ENCODE measurements around the gene MRPL14.

Gene MRPL14

DNA sequence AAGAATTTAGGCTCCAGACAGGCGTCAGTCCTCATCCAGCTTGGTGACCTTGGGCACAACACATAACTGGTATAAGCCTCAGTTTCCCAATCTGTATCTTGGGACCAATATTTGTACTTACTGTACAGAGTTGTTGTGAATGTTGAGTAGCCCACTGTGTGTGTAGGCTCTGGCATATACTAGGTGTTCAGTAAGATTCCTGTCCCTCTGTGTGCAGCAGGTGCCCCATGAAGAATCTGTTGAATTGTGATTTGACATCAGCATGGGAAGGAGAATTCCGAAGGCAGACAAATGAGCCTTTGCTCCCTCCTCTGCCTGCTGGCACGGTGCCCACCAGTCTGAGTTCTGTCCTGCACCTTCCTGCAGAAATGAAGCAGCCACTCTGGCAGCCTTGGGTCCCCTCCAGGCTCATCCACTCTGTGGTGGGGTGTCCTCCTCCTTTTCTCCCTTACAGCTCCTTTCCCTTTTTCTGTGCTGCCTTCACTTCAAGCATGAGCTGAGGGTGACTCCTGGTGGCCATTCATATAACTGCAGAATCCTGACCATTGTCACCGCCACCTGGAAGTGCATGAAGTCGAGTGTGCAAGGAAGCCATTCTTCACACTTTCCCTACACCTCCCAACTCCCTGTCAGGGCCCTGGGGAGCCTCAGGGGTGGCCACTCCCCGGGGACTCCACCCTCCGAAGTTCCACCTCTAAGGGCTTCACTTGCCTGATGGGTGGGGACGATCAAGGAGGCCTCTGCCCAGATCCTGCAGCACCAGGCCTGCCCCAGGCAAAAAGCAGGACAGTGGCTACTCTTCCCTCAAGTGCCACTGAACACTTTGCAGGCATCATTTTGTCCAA, 48.2 kb downstream of the MRPL14 start:
- no peak for DNase-seq (ENCODE audit: low read depth)

DNA sequence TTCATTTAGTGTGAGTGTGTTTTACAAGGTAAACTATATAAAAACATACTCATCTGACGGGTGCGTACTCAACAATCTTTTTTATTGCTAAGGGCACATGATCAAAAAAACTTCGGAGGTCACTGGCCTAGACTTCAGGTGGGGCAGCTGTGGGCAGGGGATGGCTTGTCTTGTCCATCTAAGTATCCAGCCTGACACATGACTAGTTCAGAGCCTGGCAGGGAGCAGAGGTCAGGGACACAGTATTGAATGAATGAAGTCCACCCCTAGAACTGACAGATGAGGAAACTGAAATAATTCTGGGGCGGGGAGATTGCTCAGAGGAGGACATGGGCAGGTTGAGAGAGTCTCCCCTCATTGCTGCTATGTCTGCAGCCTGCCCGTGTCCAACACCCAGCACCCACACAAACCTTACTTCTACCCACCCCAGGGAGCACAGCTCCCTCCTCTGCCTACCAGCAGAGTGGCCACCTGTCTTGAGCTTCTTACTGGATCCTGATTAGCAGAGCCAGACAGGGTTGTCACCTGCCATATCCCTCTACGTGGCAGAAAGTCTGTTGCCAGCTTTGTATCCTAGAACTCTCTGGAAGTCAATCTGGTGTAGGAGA, 48.9 kb downstream of the MRPL14 start:
- no peak for DNase-seq (ENCODE audit: low read depth)

DNA sequence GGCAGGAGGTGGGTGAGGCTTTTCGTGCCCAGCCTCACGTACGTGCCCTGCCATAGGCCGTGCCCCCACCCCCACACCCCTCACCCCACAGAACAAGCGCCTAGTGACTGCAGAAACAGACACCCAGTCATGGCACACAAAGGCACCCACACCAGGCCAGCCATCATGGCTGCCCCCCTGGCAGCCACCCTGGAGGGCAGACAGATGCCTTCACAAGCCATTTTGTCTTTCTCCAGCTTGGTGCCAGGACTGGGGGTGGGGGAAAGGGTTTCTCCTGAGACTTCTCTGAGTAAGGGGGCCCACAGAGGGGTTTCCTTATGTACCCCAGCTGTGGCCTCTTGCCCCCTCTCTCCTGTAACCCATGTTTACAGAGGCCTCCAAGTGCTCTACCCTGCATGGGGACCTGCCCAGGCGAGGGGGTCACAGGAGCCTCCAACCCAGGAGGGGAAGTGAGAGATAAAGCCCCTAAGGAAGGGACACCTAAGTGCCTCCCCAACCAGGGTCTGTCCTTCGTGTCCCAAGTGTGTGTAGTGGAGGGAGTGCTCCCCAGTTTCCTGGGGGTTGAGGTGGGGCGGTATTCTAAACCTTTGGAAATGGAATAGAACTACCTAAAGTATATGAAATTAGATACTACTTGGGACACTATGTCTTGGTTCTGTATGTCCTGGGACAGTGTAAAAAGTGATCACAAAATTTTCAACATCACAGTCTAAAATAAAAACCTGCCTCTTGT, 49.9 kb downstream of the MRPL14 start:
- DNase-seq (ENCODE audit: low read depth): no peak

DNA sequence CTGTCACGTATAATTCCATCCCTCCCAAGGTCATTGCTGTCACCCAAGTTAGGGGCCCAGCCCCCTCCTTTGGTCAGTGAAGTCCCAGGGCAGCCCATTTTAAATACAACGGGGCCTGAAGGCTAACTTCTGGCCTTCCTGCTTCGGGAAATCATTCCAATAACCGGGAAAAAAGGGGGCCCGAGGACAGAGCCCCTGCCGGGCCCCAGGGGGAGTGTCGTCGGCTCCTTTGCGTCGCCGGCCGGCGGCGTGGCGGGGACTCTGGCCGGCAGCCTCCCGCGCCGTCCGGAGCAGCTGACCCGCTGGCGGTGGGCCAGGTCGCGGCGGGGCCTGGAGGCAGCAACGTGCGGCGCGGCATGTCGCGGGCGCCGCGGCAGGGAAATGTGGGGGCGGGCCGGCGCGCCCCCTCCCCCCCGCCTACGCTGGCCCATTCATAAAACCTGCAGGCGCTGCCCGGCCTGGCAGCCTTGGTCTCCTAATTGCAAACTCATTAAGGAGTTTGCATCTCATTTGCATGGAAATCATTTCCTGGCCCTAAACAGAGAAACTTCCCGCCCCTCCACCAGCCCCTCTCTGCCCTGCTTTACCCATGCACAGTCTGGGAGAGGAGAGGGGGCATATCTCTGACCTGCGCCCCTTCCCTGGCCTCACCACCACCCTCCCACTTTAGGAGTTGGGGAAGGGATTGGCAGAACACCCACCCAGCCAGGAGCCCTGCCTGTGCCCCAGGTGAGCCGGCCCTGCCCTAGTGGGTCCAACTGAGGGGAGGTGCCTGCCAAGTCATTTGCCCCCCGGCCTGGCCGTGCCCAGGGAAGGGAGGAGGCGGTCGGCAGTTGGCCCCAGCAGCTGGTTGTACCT, 50.7 kb downstream of the MRPL14 start:
- DNase-seq (ENCODE audit: low read depth): no peak

DNA sequence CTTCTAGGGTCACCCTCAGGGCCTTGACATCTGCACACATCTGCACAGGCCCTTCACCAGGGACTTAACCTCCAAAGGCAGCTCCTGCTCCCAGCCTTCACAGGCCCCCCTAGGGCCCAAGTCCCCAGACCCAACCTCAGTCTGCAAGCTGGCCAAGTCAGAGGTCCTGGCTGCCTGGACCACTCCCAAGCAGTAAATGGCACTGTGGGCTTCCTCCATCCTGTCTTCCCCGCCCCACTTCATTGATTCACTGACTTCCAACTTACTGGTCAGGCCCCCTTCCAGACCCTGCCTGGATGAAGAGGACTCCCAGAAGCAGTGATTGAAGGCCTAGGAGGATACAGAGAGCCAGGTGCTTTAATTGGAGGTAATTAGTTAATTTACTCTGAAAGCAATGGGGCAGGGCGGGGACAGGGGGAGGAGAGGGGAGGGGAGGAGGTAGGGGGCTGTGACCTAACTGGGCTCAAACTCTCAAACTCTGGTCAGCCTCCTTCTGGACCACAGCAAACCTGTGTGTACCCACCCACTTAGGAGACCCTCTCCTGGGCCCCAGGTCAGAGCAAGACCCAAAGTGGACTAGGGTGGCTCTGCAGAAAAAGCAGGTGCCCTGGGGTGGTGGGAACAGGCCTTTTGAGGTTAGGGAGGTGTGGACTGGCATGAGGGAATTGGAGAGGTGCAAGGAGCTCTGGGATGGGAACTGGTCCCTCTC, 51.5 kb downstream of the MRPL14 start:
- DNase-seq (ENCODE audit: low read depth): no peak

DNA sequence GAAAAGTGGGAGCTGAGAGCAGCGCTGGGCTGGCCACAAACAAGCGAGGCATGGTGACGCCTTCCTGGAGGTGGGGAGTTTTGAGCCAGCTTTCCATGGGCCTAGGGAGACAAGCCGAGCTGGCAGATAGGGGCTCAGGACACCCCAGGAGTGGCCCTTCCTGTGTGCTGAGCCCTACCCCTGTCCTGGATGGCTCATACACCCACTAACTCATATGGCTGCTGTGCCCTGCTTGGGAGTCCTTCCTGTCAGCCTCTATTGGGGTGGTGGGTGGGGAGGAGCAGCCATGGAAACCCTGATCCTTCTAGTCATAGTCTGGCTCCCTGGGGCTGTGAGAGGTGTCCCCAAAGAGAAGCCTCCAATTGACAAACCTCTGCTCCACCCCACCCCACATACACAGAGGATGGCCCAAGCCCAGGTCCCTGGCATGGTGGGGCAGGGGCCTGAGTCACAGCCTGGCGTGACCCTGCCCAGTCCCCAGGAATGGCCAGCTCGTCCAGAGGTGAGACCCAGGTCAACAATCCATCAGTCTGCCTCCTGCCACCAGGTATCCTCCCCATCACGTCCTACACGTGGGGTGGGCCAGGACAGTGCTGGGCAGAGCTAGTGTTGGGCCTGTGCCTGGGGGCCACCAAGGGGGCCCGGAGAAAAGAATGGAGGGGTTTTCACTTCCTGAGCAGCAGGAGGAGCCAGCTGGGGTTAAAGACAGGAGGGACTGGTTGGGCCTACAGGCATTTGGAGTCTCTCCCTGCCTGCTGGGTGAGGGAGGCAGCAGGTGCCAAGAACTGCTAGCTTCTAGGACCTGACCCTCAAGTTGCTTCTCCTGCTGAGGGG, 52.2 kb downstream of the MRPL14 start:
- DNase-seq (ENCODE audit: low read depth): no peak

DNA sequence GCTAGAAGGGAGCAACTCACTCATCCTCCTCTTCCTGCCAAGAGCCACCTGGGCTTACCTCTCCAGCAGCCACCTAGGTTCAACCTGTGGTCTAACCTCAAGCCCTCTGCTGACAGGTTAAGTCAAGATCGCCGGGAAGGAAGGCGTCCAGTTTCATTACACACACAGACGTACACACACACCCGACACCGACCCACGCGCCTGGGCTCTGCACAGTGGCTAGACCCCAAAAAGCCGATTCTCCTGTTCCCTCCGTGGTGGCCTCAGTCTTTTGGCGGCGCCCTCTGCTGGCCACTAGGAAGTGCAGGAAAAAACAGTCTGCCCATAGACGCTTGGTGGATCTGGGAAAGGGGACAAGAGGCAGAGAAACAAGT, 52.8 kb downstream of the MRPL14 start:
- DNase-seq (ENCODE audit: low read depth): peak; percentile 64

DNA sequence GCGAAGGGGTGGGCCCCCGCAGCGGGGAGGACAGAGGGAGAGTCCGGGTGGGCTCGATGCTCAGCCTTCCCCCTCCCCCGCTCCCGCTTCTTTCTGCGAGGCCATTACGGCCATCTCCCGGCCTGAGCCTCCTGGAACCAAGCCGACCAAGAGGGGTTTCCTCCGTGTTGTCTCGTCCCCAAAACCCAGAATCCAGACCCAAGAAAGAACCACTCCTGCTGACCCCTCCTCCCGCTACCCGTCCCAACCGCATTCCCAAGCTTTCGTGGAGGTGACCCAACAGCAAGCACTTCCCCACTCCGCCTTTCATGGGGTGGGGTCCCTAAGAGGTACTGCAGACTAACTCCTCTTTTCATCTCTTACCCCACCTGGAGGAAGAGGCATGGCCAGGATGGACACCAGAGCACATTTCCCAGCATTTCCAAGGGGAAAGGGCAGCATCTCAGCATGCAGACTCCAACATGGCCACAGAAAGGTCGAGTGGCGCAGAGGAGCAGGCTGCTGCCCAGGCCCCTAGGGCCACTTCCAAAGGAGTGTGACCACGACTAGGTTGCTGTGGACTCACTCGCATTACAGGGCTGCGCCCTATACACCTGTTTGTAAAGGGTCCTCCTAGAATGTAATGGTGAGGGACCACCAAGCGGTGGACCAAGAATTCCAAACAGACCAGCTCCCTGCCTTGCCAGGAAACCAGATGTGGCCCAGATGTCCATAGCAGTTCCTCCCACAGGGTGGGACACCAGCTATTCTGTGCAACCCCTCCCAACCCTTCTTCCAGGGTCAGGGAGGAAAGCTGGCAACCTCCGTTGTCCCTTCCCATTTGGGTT, 53.4 kb downstream of the MRPL14 start:
- DNase-seq (ENCODE audit: low read depth): no peak

DNA sequence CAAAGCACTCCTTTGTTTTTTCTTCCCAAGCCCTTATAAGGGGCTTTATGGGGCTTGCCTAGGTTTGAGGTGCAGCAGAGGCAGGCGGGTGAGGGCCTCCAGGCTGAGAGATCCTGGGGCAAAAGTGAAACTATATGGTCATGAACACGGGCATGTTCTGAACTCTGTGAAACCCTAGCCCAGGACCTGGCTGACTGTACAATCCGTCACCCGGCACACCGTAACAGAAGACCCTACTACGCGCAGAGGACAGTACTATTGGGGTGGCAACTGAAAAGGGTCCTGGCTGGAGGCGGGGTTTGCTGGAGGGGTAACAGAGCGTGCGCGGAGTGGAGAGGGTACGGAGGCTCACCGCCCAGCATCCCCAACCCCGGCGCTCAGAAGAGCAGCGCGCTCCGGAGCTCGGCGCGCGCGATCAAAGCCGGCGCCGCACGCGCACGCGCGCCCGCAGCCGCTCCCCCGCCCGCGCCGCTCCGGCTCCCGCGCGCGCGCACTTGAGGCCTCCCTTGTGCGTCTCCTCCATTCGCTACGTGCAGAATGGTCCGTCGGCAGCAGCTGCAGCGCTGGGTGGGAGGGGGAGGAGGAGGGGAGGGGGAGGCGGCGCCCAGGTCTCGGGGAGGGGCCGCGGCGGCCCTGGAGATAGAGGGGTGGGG, 54.2 kb downstream of the MRPL14 start:
- DNase-seq (ENCODE audit: low read depth): no peak

DNA sequence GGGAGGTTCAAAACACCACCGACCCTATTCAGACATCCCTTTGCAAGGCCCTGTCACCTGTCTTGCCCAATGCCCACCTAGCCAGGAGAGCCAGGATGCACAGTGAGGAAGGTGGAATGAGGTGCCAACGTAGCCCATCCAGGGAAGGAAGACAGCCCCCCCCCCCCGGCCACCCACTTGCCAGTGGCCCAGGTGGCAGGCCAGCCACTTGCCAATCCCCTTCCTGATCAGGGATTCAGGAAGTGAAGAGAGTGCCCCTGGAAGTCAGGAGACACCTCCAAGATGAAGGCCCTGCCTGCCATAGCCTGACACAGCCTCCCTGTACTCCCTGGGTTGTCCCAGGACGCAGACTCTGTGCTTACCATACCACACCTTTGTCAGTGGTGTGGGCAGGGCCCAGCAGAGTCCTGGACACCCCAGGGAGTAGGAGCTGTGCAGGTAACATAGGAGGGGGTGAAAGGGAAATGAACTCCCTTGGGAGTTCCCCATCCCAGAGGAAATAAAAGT, 54.7 kb downstream of the MRPL14 start:
- DNase-seq (ENCODE audit: low read depth): no peak

DNA sequence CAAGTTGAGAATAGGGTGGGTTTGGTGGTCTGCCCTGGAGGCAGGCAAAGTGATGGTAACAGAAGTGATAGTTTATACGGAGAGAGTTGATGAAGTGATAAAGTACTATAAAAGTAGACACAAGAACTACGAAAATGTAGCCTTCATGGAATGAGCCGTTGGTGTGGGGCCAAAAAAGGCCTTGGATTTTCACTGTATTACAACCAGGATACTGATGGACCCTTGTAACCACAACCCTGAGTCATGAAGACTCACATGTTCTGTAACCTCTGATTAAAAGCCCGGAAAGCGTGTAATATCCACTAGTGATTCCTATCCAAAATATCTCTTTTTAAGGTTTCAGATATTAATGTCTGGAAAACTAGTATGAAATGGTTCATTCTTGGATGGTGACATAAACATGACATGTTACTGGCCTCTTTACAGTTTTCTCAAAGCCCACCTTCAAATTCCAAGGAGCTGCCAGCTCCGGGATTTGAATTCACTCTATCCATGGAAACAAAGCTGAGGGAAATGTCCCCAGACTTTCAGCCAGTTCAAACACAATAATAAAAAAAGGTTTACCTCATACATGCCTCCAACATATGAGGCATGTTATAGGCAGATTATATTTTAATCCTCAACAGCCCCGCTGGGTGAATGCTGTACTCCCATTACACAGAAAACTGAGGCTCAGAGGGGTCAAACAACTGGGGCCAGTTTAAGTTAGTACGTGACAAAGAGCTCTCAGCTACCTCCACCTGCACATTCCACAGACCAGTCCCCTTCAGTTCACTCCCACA, 55.4 kb downstream of the MRPL14 start:
- DNase-seq (ENCODE audit: low read depth): peak; percentile 65

DNA sequence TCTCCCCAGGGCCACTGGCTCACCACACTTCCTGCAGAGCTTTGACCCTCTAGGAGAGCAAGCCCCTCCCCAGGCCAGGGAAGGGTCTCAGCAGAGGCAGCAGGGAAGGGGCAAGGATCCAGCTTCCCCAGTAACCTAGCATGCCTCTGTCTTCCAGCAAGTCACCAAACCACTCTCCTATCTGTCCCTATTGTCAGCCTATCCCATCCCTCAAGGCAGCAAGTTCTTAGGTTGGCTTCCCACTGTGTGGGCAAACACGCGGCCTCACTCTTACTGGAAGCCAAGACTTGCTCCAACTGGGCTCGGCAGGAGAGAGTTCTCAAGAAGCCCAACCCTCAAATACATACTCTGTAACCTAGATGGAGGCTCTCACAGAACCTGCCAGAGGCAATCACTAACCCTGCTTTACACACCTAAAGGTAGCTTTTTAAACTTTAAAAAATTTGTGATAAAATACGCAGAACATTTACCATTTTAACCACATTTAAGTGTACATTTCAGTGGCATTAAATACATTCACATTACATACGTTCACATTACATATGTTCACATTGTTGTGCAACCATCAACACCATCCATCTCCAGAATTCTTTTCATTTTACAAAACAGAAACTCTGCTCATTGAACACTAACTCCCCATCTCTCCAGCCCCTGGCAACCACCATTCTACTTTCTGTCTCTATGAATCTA, 58.5 kb downstream of the MRPL14 start:
- no peak for DNase-seq (ENCODE audit: low read depth)

DNA sequence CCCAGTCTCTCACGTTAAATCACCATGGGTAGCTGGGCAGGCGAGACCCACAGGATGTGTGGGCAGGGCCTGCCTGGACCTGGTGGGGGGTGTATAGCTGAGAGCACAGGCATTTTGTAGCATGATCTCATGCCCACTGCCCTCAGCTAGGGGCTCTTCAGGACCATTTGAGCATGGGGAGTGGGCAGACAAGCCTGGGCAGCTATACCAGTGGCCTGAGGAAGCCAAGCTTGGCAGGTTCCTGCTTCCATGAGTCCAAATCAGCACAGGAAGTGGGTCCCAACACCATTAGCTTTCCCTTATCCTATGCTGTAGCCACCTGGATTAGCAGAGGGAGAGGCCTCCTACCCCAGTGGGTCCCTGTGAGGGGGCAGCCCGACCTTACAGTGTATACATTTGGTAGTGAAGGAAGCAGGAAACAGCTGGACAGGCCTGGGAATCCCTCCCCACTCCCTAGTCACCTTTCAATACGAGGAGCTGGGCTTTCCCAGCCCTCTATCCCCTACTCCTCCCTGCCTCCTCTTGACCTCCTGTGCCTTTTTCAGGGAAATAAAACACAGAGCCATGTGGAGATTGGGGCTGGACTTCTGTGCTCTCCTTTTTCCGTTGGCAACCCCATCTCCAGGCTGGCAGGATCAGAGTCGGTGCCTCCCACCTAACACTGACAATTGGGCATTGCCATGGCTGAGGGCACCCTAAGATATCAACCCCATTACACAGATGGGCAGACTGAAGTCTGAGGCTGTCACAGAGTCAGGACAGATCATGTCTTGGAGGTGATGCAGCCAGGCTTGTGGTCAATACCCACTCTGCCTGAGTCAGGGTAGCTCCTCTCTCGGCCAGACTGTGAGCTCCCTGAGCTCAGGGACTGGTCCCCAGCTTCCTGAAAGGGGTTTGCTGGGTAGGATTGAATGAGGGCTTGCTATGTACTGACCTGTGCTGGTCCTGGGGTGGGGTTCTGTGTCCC, 59.8 kb downstream of the MRPL14 start:
- DNase-seq (ENCODE audit: low read depth): no peak

DNA sequence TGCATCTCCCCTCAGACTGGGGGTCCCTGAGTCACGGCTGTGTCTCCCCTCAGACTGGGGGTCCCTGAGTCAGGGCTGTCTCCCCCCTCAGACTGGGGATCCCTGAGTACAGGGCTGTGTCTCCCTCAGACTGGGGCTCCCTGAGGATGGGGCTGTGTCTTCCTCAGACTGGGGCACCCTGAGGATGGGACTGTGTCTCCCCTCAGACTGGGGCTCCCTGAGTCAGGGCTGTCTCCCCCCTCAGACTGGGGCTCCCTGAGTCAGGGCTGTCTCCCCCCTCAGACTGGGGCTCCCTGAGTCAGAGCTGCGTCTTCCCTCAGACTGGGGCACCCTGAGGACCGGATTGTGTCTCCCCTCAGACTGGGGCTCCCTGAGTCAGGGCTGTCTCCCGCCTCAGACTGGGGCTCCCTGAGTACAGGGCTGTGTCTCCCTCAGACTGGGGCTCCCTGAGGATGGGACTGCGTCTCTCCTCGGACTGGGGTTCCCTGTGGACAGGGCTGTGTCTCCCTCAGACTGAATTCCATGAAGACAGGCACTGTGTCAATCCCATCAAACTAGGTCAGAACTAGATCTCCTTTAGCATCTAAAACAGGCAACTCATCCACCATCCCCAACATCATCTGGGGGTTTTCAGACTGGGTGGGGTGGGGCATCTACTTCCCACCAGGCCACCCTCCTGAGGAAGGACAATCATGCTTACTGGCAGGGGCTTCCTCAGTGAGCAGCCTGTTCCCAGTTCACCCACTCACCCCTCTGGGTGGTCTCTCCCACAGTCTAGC, 60.7 kb downstream of the MRPL14 start:
- no peak for DNase-seq (ENCODE audit: low read depth)

DNA sequence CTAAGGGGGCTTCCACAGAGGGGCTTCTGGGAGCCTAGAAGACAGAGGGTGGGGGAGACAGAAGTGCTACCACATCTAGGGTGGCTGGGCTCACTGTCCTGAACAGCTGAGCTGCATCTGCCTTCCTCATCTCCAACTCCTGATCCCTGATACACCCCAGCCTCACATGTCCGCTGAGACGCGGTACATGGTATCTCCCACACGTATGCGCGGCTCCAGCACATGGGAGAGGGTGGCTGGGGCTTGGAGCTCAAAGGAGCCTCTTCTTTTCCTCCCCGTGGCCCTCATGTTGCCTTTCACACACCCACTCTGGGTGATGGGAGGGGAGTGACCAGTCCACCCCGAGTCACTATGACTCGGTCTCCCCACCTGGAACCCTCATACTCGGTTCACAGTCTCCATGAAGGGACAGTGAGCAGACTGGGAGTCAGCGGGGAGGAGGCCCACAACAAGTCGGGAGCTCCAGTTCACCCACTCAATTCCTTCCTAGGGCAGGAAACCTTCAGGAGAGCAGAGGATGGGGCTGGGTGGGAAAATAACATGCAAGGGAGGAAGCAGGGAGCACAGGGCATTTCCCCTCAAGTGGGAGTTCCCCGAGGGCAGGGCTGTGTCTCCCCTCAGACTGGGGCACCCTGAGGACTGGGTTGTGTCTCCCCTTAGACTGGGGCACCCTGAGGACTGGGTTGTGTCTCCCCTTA, 61.7 kb downstream of the MRPL14 start:
- no peak for DNase-seq (ENCODE audit: low read depth)
